Ishikawa (cell line): ENCODE results near the gene CDKN3.

Experiments used
- EP300 ChIP-seq: IDR thresholded peaks from 2 replicates; pipeline ENCODE4 v1.6.1; 2012; ENCODE audit warnings: borderline replicate concordance
- FOXM1 ChIP-seq: IDR thresholded peaks from 2 replicates; pipeline ENCODE4 v1.6.1; 2012; ENCODE audit warnings: low read depth, borderline replicate concordance
- MAX ChIP-seq: IDR thresholded peaks from 2 replicates; pipeline ENCODE4 v1.6.1; 2012
- NFIC ChIP-seq: IDR thresholded peaks from 2 replicates; pipeline ENCODE4 v1.6.1; 2012
- RAD21 ChIP-seq: IDR thresholded peaks from 2 replicates; pipeline ENCODE4 v1.6.1; 2012; ENCODE audit warnings: low read depth
- REST ChIP-seq: IDR thresholded peaks from 2 replicates; pipeline ENCODE4 v1.6.1; 2012; ENCODE audit warnings: low read depth, mild to moderate bottlenecking
- YY1 ChIP-seq: IDR thresholded peaks from 2 replicates; pipeline ENCODE4 v1.6.1; 2012; ENCODE audit warnings: low read depth

- TF ChIP-seq REST (no peak), EP300 (no peak), NFIC (no peak), YY1 (no peak), RAD21 (no peak), FOXM1 (no peak), MAX (no peak)
These were observed 19.3 kb upstream of the CDKN3 start for GRCh38 chr14:54377501-54377900.
